Activated effector memory CD4-positive, alpha-beta T cell treated with Interleukin-2 at 50 U/mL for 16 hours (primary cell): ENCODE results near the gene MAEA.
"Not testable (repeated sequence)": the region's sequence is repeated elsewhere in the genome, so short reads cannot be mapped to it uniquely, and the experiment has no call there.

Experiments
- DNase-seq: peaks from one replicate; pipeline ENCODE4 v3.0.0-alpha.2; 2020

Gene MAEA

GRCh38 chr4:1370321-1371124 is 80.8 kb downstream of the MAEA start:
- no peak for DNase-seq

GRCh38 chr4:1371176-1372165 is 81.8 kb downstream of the MAEA start:
- no peak for DNase-seq

GRCh38 chr4:1372576-1372975 is 82.9 kb downstream of the MAEA start:
- not testable (repeated sequence) for DNase-seq

GRCh38 chr4:1373892-1374705 is 84.4 kb downstream of the MAEA start:
- no peak for DNase-seq

- DNase-seq = no peak
Measured at GRCh38 chr4:1374706-1375045, 85.0 kb downstream of the MAEA start.

- no peak for DNase-seq
Measured at GRCh38 chr4:1375051-1375721, 85.5 kb downstream of the MAEA start.

GRCh38 chr4:1375761-1376322 is 86.2 kb downstream of the MAEA start:
- DNase-seq = no peak

GRCh38 chr4:1376391-1376840 is 86.7 kb downstream of the MAEA start:
- no peak for DNase-seq

- no peak for DNase-seq
Measured at GRCh38 chr4:1376841-1377605, 87.3 kb downstream of the MAEA start.

GRCh38 chr4:1377606-1378261 is 88.0 kb downstream of the MAEA start:
- DNase-seq = no peak

- no peak for DNase-seq
Measured at GRCh38 chr4:1378559-1379231, 89.0 kb downstream of the MAEA start.

GRCh38 chr4:1379351-1379781 is 89.7 kb downstream of the MAEA start:
- no peak for DNase-seq

GRCh38 chr4:1379801-1380331 is 90.2 kb downstream of the MAEA start:
- no peak for DNase-seq

GRCh38 chr4:1380368-1381151 is 90.9 kb downstream of the MAEA start:
- no peak for DNase-seq

GRCh38 chr4:1381181-1381621 is 91.5 kb downstream of the MAEA start:
- no peak for DNase-seq

- no peak for DNase-seq
Measured at GRCh38 chr4:1381944-1382541, 92.4 kb downstream of the MAEA start.

GRCh38 chr4:1382776-1383727 is 93.4 kb downstream of the MAEA start:
- no peak for DNase-seq
